ENCODE results near the gene FOXO1. TPM values are rescaled to one million over a fixed set of nuclear protein-coding genes. Genes with fewer than 3 reads are reported as not detected.

The FOXO1 gene
- total and polyA plus RNA-seq, 2 of the 13 experiments (the other 11 are each of a cell fraction or from before 2014, with no cell fraction given) = 8.1 to 13.1 TPM

GRCh38 chr13:40568246-40569023 lies 98.0 kb downstream of the FOXO1 start:
- Histone ChIP-seq H3K9ac (ENCODE audit: insufficient read depth, low read depth, low read length) (peak overlapping the region; percentile 54), H3K27ac (ENCODE audit: extremely low read length, insufficient read depth, low read length) (peak overlapping the region; percentile 76), H3K4me1 (ENCODE audit: insufficient read depth, low read length) (peaks cover 99% of the 10 kb centered on the region), H2AFZ (ENCODE audit: low read length) (no peak overlapping the region), H3K79me2 (ENCODE audit: insufficient read depth, low read length) (peaks cover 86% of the 10 kb centered on the region), H4K20me1 (ENCODE audit: insufficient read depth, low read length) (no peaks in the 10 kb centered on the region; the same call in 1 of the 2 replicates), H3K27me3 (ENCODE audit: control insufficient read depth in 1 of 2, insufficient read depth in 2 of 2, low read length in 2 of 2) (no peaks in the 10 kb centered on the region), H3K4me2 (ENCODE audit: low read depth, low read length) (peak overlapping the region; percentile 68), H3K9me3 (ENCODE audit: low read length) (no peaks in the 10 kb centered on the region), H3K36me3 (replicated peaks in 1 of 2; ENCODE audit: control insufficient read depth in 1 of 2, insufficient read depth in 2 of 2, low read length in 2 of 2) (no peaks in the 10 kb centered on the region; a peak in 1 of 5 replicates), H3K4me3 (replicated peaks in 1 of 3; ENCODE audit: insufficient read depth in 1 of 3, low read depth in 2 of 3, low read length in 3 of 3) (peak overlapping the region; percentile 12 to 45 (median 15); a peak in 4 of 6 replicates)
- CTCF ChIA-PET (ENCODE audit: low intra/inter-chr PET ratio, low total read pairs) = no interaction called here
- peak; percentile 29 for ATAC-seq
- intact Hi-C loops (cut with micrococcal nuclease; ENCODE audit: unreplicated experiment) = no loop called here
- POLR2A ChIA-PET = interaction anchor here (1.0 to 1.4 kb wide), 3 partner anchors 28 to 100 kb away, joined by 3 to 4 read pairs (median 3); no protein-coding TSS in a partner anchor
- in situ Hi-C loops (cut with HindIII; ENCODE audit: extremely low pct_ligation_motif_present, low pct_unique_long_range_greater_than_20kb) = no loop called here
- DNase-seq (ENCODE audit: low spot score) = peak; percentile 69
- BruUV-seq (replicated peaks) = no TSS peak
- FAIRE-seq = peak; percentile 47
- 4% methylated on average over 10 of the region's 10 CpGs for WGBS (ENCODE audit: low lambda C conversion rate)
- TF ChIP-seq MED8 (CRISPR knock-in tag; IDR thresholded peaks at IDR 0.05; ENCODE audit: insufficient replicate concordance) (peak; percentile 41), ELF1 (CRISPR knock-in tag; IDR thresholded peaks at IDR 0.05) (no peak), PPARG (CRISPR knock-in tag; conservative IDR thresholded peaks at IDR 0.05) (peak; percentile 36; the same call in 1 of the 2 replicates), TEAD3 (CRISPR knock-in tag; optimal IDR thresholded peaks at IDR 0.05; ENCODE audit: borderline replicate concordance) (no peak), MLXIP (CRISPR knock-in tag; IDR thresholded peaks at IDR 0.05; ENCODE audit: borderline replicate concordance) (no peak), MIER3 (CRISPR knock-in tag; IDR thresholded peaks at IDR 0.05; ENCODE audit: borderline replicate concordance) (no peak), PCBP2 (optimal IDR thresholded peaks at IDR 0.05; ENCODE audit: low read depth, low read length, poor library complexity, severe bottlenecking) (no peak)
- TF ChIP-seq, protein P1, sequence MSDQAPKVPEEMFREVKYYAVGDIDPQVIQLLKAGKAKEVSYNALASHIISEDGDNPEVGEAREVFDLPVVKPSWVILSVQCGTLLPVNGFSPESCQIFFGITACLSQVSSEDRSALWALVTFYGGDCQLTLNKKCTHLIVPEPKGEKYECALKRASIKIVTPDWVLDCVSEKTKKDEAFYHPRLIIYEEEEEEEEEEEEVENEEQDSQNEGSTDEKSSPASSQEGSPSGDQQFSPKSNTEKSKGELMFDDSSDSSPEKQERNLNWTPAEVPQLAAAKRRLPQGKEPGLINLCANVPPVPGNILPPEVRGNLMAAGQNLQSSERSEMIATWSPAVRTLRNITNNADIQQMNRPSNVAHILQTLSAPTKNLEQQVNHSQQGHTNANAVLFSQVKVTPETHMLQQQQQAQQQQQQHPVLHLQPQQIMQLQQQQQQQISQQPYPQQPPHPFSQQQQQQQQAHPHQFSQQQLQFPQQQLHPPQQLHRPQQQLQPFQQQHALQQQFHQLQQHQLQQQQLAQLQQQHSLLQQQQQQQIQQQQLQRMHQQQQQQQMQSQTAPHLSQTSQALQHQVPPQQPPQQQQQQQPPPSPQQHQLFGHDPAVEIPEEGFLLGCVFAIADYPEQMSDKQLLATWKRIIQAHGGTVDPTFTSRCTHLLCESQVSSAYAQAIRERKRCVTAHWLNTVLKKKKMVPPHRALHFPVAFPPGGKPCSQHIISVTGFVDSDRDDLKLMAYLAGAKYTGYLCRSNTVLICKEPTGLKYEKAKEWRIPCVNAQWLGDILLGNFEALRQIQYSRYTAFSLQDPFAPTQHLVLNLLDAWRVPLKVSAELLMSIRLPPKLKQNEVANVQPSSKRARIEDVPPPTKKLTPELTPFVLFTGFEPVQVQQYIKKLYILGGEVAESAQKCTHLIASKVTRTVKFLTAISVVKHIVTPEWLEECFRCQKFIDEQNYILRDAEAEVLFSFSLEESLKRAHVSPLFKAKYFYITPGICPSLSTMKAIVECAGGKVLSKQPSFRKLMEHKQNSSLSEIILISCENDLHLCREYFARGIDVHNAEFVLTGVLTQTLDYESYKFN (CRISPR knock-in tag; conservative IDR thresholded peaks at IDR 0.05) = peak; percentile 86
- TF ChIP-seq, protein P2, sequence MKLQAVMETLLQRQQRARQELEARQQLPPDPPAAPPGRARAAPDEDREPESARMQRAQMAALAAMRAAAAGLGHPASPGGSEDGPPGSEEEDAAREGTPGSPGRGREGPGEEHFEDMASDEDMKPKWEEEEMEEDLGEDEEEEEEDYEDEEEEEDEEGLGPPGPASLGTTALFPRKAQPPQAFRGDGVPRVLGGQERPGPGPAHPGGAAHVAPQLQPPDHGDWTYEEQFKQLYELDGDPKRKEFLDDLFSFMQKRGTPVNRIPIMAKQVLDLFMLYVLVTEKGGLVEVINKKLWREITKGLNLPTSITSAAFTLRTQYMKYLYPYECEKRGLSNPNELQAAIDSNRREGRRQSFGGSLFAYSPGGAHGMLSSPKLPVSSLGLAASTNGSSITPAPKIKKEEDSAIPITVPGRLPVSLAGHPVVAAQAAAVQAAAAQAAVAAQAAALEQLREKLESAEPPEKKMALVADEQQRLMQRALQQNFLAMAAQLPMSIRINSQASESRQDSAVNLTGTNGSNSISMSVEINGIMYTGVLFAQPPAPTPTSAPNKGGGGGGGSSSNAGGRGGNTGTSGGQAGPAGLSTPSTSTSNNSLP (IDR thresholded peaks at IDR 0.05; ENCODE audit: low read depth, low read length) = no peak
- TF ChIP-seq, protein P3, sequence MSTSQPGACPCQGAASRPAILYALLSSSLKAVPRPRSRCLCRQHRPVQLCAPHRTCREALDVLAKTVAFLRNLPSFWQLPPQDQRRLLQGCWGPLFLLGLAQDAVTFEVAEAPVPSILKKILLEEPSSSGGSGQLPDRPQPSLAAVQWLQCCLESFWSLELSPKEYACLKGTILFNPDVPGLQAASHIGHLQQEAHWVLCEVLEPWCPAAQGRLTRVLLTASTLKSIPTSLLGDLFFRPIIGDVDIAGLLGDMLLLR (CRISPR knock-in tag; IDR thresholded peaks at IDR 0.05) = no peak
- TF ChIP-seq, protein P4, sequence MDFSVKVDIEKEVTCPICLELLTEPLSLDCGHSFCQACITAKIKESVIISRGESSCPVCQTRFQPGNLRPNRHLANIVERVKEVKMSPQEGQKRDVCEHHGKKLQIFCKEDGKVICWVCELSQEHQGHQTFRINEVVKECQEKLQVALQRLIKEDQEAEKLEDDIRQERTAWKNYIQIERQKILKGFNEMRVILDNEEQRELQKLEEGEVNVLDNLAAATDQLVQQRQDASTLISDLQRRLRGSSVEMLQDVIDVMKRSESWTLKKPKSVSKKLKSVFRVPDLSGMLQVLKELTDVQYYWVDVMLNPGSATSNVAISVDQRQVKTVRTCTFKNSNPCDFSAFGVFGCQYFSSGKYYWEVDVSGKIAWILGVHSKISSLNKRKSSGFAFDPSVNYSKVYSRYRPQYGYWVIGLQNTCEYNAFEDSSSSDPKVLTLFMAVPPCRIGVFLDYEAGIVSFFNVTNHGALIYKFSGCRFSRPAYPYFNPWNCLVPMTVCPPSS (IDR thresholded peaks at IDR 0.05) = no peak
